ENCODE data around the gene MARCHF6.

DNA sequence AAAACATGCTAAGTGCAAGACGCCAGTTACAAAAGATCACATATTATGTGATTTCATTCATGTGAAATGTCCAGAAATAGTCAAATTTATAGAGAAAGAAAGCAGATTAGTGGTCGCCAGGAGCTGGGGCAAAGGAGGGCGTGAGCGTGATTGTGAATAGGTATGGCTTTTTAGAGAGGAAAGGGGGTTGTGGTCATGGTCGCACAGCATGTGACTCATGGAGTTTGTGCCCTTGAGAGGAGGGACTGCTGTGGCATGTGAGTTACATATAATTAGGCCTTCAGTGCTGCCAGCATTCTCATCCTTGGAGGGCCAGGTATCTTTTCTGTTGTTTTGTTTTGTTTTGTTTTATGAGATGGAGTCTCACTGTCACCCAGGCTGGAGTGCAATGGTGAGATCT, 21.2 kb upstream of the MARCHF6 start:
- TF ChIP-seq, protein P1, sequence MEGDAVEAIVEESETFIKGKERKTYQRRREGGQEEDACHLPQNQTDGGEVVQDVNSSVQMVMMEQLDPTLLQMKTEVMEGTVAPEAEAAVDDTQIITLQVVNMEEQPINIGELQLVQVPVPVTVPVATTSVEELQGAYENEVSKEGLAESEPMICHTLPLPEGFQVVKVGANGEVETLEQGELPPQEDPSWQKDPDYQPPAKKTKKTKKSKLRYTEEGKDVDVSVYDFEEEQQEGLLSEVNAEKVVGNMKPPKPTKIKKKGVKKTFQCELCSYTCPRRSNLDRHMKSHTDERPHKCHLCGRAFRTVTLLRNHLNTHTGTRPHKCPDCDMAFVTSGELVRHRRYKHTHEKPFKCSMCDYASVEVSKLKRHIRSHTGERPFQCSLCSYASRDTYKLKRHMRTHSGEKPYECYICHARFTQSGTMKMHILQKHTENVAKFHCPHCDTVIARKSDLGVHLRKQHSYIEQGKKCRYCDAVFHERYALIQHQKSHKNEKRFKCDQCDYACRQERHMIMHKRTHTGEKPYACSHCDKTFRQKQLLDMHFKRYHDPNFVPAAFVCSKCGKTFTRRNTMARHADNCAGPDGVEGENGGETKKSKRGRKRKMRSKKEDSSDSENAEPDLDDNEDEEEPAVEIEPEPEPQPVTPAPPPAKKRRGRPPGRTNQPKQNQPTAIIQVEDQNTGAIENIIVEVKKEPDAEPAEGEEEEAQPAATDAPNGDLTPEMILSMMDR (IDR thresholded peaks at IDR 0.05 in 8 of 11, conservative IDR thresholded peaks at IDR 0.05 in 3 of 11) = no peak
- TF ChIP-seq POLR2A (IDR thresholded peaks at IDR 0.05) = no peak
- no peak for TF ChIP-seq POLR2AphosphoS5 (IDR thresholded peaks at IDR 0.05)
